GM12878 (cell line): Measurements from ENCODE around the gene DOCK2. TPM values are rescaled to one million over a fixed set of nuclear protein-coding genes. Genes with fewer than 3 reads are reported as not detected.

Experiments used
- ATAC-seq: fragments of 200-7000 bp; cut with Tn5 transposase; 3 replicates; pipeline ENCODE4 v1.9.1; 2020; ENCODE audit warnings: mild to moderate bottlenecking, moderate library complexity
- BruUV-seq: library from RNA; stranded (reverse); fragments of 400-500 nt; replicated peaks from 2 replicates; lab custom pipeline; 2021; lab: Mats Ljungman, UMichigan
- CTCF ChIA-PET: fragments of 300-600 bp; sonication (Branson Sonifier 250); formaldehyde crosslinking; extraction: SDS; loops from one replicate; lab custom pipeline; 2021; ENCODE audit warnings: inconsistent platforms; lab: Yijun Ruan, JAX
- POLR2A ChIA-PET: fragments of 350-600 bp; formaldehyde crosslinking; extraction: SDS; loops from one replicate; lab custom pipeline; 2021; ENCODE audit warnings: inconsistent platforms; lab: Charles Lee
- RAD21 ChIA-PET: fragments of 300-600 bp; sonication (Branson Sonifier 250); formaldehyde crosslinking; loops from one replicate; lab custom pipeline; 2023; ENCODE audit warnings: antibody characterized with exemption; ENCODE audit not compliant: unreplicated experiment; lab: Charles Lee
- SMC1A ChIA-PET: fragments of 300-600 bp; sonication (Branson Sonifier 250); formaldehyde crosslinking; loops from one replicate; lab custom pipeline; 2023; ENCODE audit not compliant: unreplicated experiment, uncharacterized antibody; lab: Charles Lee
- DNase-seq: peaks from one replicate; pipeline ENCODE4 v3.0.0-alpha.2; 2011; ENCODE audit warnings: low read depth, low spot score
- FAIRE-seq: peaks from 3 replicates; lab custom pipeline; 2011; peaks lifted over from hg19 to GRCh38; lab: Jason Lieb, UNC
- H2AFZ ChIP-seq: 2 replicates; pipeline ENCODE4 v1.6.0; 2011; ENCODE audit warnings: low read depth, low read length, control low read depth; ENCODE audit not compliant: control insufficient read depth
- H3K27ac ChIP-seq: 2 replicates; pipeline ENCODE4 v1.5.1; 2011; ENCODE audit warnings: control low read depth; ENCODE audit not compliant: control insufficient read depth, insufficient read depth
- H3K27me3 ChIP-seq, 2 experiments: replicated peaks in 1 of 2; 2 replicates each; pipeline versions ENCODE4 v1.6.0 to v1.6.1; 2011; ENCODE audit warnings: low read length in 1 of 2; ENCODE audit not compliant: control insufficient read depth in 2 of 2, insufficient read depth in 2 of 2
- H3K36me3 ChIP-seq, 2 experiments: 2 replicates each; pipeline ENCODE4 v1.5.1; 2011; ENCODE audit warnings: low read length in 1 of 2; ENCODE audit not compliant: control insufficient read depth in 2 of 2, insufficient read depth in 2 of 2
- H3K4me1 ChIP-seq: 2 replicates; pipeline ENCODE4 v1.6.1; 2011; ENCODE audit warnings: mild to moderate bottlenecking, low read length, moderate library complexity, mixed read lengths; ENCODE audit not compliant: control insufficient read depth, insufficient read depth
- H3K4me2 ChIP-seq: 2 replicates; pipeline ENCODE4 v1.6.0; 2011; ENCODE audit warnings: control low read depth; ENCODE audit not compliant: control insufficient read depth, insufficient read depth
- H3K4me3 ChIP-seq: fragments of 200-600 bp; sonication (generic); 2 replicates; pipeline ENCODE4 v1.5.1; 2016
- H3K79me2 ChIP-seq: 2 replicates; pipeline ENCODE4 v1.6.0; 2011; ENCODE audit warnings: low read length; ENCODE audit not compliant: control insufficient read depth, insufficient read depth
- H3K9ac ChIP-seq: 2 replicates; pipeline ENCODE4 v1.8.0; 2011; ENCODE audit warnings: low read length, control low read depth, mixed read lengths; ENCODE audit not compliant: control insufficient read depth, insufficient read depth
- H3K9me3 ChIP-seq: replicated peaks from 3 replicates; pipeline ENCODE4 v1.5.1; 2011; ENCODE audit warnings: mild to moderate bottlenecking, low read length; ENCODE audit not compliant: control insufficient read depth, insufficient read depth
- H4K20me1 ChIP-seq: 2 replicates; pipeline ENCODE4 v1.6.0; 2011; ENCODE audit not compliant: control insufficient read depth, insufficient read depth
- ASH2L ChIP-seq: fragments of 300-600, 200-600 bp; sonication (generic); IDR thresholded peaks from 2 replicates; pipeline ENCODE4 v1.6.1; 2017; ENCODE audit warnings: low read depth, mild to moderate bottlenecking, borderline replicate concordance
- ETV6 ChIP-seq, 2 experiments: fragments of 450-650 bp in 1 of 2; IDR thresholded peaks in 1 of 2; conservative IDR thresholded peaks in 1 of 2; 2 replicates each; pipeline ENCODE4 v1.6.1; 2014; ENCODE audit warnings: antibody characterized with exemption in 1 of 2, borderline replicate concordance in 1 of 2, low read depth in 1 of 2, mild to moderate bottlenecking in 1 of 2, moderate library complexity in 1 of 2
- FOXM1 ChIP-seq: IDR thresholded peaks from 2 replicates; pipeline ENCODE4 v1.6.1; 2012; ENCODE audit warnings: low read depth, mild to moderate bottlenecking, inconsistent platforms, low read length, moderate library complexity
- MXI1 ChIP-seq: fragments of 150-350 bp; IDR thresholded peaks from 2 replicates; pipeline ENCODE4 v1.6.1; 2011; ENCODE audit warnings: low read depth, mild to moderate bottlenecking, inconsistent platforms, low read length, improper control_type of control experiment
- NBN ChIP-seq: fragments of 450-650 bp; IDR thresholded peaks from 2 replicates; pipeline ENCODE4 v1.6.1; 2016
- NFXL1 ChIP-seq: fragments of 450-650 bp; IDR thresholded peaks from 2 replicates; pipeline ENCODE4 v1.6.1; 2017; ENCODE audit warnings: antibody characterized with exemption, mild to moderate bottlenecking, borderline replicate concordance
- RAD21 ChIP-seq: IDR thresholded peaks from 2 replicates; pipeline ENCODE4 v1.6.1; 2011; ENCODE audit warnings: mild to moderate bottlenecking, low read depth, low read length, moderate library complexity; ENCODE audit not compliant: insufficient read depth
- RBBP5 ChIP-seq: fragments of 200-600 bp; sonication (generic); conservative IDR thresholded peaks from 2 replicates; pipeline ENCODE4 v1.6.1; 2016
- SPI1 ChIP-seq: IDR thresholded peaks from 2 replicates; pipeline ENCODE4 v1.6.1; 2011; ENCODE audit warnings: low read depth, mild to moderate bottlenecking, low read length, moderate library complexity, borderline replicate concordance; ENCODE audit not compliant: insufficient read depth
- SRF ChIP-seq, 2 experiments: IDR thresholded peaks; 2 replicates each; pipeline ENCODE4 v1.6.1; 2011; ENCODE audit warnings: low read depth in 2 of 2, low read length in 2 of 2, mild to moderate bottlenecking in 1 of 2, moderate library complexity in 1 of 2
- TAF1 ChIP-seq: IDR thresholded peaks from 2 replicates; pipeline ENCODE4 v1.6.1; 2011; ENCODE audit warnings: mild to moderate bottlenecking, low read depth, low read length, borderline replicate concordance
- ZNF207 ChIP-seq: fragments of 450-650 bp; IDR thresholded peaks from 2 replicates; pipeline ENCODE4 v1.6.1; 2014; ENCODE audit warnings: antibody characterized with exemption, mild to moderate bottlenecking, borderline replicate concordance
- ZNF274 ChIP-seq: IDR thresholded peaks from one replicate; pipeline ENCODE4 v1.8.0; 2011; ENCODE audit not compliant: insufficient read length, insufficient read depth
- ZSCAN29 ChIP-seq: fragments of 450-650 bp; IDR thresholded peaks from 2 replicates; pipeline ENCODE4 v1.6.1; 2017; ENCODE audit warnings: mild to moderate bottlenecking, moderate library complexity
- WGBS: methylation state at CpG from one replicate; pipeline ENCODE4 v1.1.6; 2016; ENCODE audit warnings: low lambda C conversion rate; ENCODE audit not compliant: insufficient replicate concordance, insufficient coverage; ENCODE audit errors: missing lambda C conversion rate; 5-methylcytosine and 5-hydroxymethylcytosine counted together
- in situ Hi-C: fragments of 300-500 bp; cut with MboI; formaldehyde crosslinking; loops from 9 replicates; pipeline ENCODE4 v1.14.3; 2018; ENCODE audit warnings: mixed read lengths
- intact Hi-C: fragments of 100-400 bp; cut with micrococcal nuclease; formaldehyde crosslinking; loops from one replicate; pipeline ENCODE4 v1.14.2; 2022; ENCODE audit not compliant: unreplicated experiment
- polyA plus RNA-seq, 11 experiments: library from polyadenylated mRNA; depleted of rRNA in 4 of 11; unstranded in 6 of 11; stranded (reverse) in 5 of 11; fragments of >200 nt; fragmentation: Nextera tagmentation in 4 of 11; fragmentation: Illumina TruSeq in 1 of 11; extraction: Ambion mirVana in 4 of 11; extraction: Trizol in 1 of 11; gene quantifications; 1 replicate in 1 of 11; 2 replicates in 10 of 11; pipeline versions ENCODE4 v1.2.1 to v1.2.3, GENCODE V29; 2011 to 2016; ENCODE audit warnings: inconsistent platforms in 2 of 11, missing spikeins in 2 of 11, low read depth in 1 of 11
- total RNA-seq, 4 experiments: library from RNA; depleted of rRNA in 3 of 4; stranded (reverse); fragments of >200 nt in 3 of 4; fragmentation: Illumina TruSeq in 1 of 4; extraction: Trizol in 1 of 4; gene quantifications; 2 replicates each; pipeline versions ENCODE4 v1.2.1 to v1.2.3, GENCODE V29; 2013 to 2021
- TF ChIP-seq, protein P1 (sequence below): fragments of 450-650 bp; IDR thresholded peaks from 2 replicates; pipeline ENCODE4 v1.6.1; 2018; ENCODE audit warnings: borderline replicate concordance, mild to moderate bottlenecking; ENCODE audit not compliant: partially characterized antibody

Gene DOCK2
- total and polyA plus RNA-seq, 10 of the 15 experiments (the other 5 are each of a cell fraction or from before 2014, with no cell fraction given): 34.2 to 192 (median 118) TPM

- TF ChIP-seq NFXL1: no peak
These were observed 483.5 kb downstream of the DOCK2 start (continued) for GRCh38 chr5:170120576-170120975.

- BruUV-seq: no TSS peak
- no peak for FAIRE-seq
- Histone ChIP-seq H2AFZ (no peak overlapping the region), H4K20me1 (no peaks in the 10 kb centered on the region), H3K4me2 (no peak overlapping the region), H3K9me3 (peaks cover 2% of the 10 kb centered on the region; the same call in 1 of the 3 replicates), H3K4me1 (no peaks in the 10 kb centered on the region), H3K27ac (no peak overlapping the region), H3K36me3 (no peaks in the 10 kb centered on the region), H3K79me2 (no peaks in the 10 kb centered on the region), H3K27me3 (peaks cover 0 to 6% of the 10 kb centered on the region in 2 experiments; a peak in 1 of 4 replicates), H3K9ac (no peak overlapping the region), H3K4me3 (no peak overlapping the region)
- ChIA-PET SMC1A (no interaction called here), RAD21 (no interaction called here), CTCF (interaction anchor here (2.4 kb wide), 1 partner anchor 61 kb away, joined by 5 read pairs; no protein-coding TSS in a partner anchor), POLR2A (no interaction called here)
- in situ Hi-C loops: no loop called here
- intact Hi-C loops: no loop called here
- ATAC-seq: no peak
- TF ChIP-seq RBBP5 (no peak), ASH2L (no peak), TAF1 (no peak), SRF (IDR thresholded peaks at IDR 0.05; ENCODE audit: low read depth in 2 of 2, low read length in 2 of 2) (no peak), NBN (no peak), MXI1 (no peak), ETV6 (conservative IDR thresholded peaks at IDR 0.05 in 1 of 2, IDR thresholded peaks at IDR 0.05 in 1 of 2; ENCODE audit: borderline replicate concordance in 1 of 2, low read depth in 1 of 2) (no peak), SPI1 (no peak), ZNF274 (no peak), ZNF207 (no peak), ZSCAN29 (no peak), FOXM1 (no peak), RAD21 (no peak)
- TF ChIP-seq, protein P1, sequence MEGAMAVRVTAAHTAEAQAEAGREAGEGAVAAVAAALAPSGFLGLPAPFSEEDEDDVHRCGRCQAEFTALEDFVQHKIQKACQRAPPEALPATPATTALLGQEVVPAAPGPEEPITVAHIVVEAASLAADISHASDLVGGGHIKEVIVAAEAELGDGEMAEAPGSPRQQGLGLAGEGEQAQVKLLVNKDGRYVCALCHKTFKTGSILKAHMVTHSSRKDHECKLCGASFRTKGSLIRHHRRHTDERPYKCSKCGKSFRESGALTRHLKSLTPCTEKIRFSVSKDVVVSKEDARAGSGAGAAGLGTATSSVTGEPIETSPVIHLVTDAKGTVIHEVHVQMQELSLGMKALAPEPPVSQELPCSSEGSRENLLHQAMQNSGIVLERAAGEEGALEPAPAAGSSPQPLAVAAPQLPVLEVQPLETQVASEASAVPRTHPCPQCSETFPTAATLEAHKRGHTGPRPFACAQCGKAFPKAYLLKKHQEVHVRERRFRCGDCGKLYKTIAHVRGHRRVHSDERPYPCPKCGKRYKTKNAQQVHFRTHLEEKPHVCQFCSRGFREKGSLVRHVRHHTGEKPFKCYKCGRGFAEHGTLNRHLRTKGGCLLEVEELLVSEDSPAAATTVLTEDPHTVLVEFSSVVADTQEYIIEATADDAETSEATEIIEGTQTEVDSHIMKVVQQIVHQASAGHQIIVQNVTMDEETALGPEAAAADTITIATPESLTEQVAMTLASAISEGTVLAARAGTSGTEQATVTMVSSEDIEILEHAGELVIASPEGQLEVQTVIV: no peak
- 33% methylated on average over 7 of the region's 7 CpGs for WGBS
- DNase-seq: no peak
These were observed 484.2 kb downstream of the DOCK2 start for GRCh38 chr5:170121321-170121720.
